Gastrocnemius medialis (tissue), 4 donors: Measurements from ENCODE around the gene S100PBP. TPM values are rescaled to one million over a fixed set of nuclear protein-coding genes. Genes with fewer than 3 reads are reported as not detected.

ENCODE experiments used
- ATAC-seq, 2 donors: fragments of 150-250 bp; one replicate each; pipeline ENCODE4 v1.9.1; 2016
- DNase-seq, 2 donors: peaks; one replicate each; pipeline ENCODE4 v3.0.0-alpha.2; 2019
- H3K27ac ChIP-seq, 4 donors: fragments of 200-600 bp; sonication (generic); 1 replicate in 1 of 4; 2 replicates in 3 of 4; pipeline ENCODE4 v1.5.1; 2016 to 2018; ENCODE audit warnings: mild to moderate bottlenecking in 2 of 4, moderate library complexity in 1 of 4
- H3K27me3 ChIP-seq, 3 donors: fragments of 200-600 bp; sonication (generic) in 2 of 3; 1 replicate in 1 of 3; 2 replicates in 2 of 3; pipeline versions ENCODE4 v1.5.1 to v1.6.0; 2016 to 2019; ENCODE audit warnings: mild to moderate bottlenecking in 1 of 3, moderate library complexity in 1 of 3
- H3K36me3 ChIP-seq, 2 donors: fragments of 200-600 bp; sonication (generic) in 1 of 2; one replicate each; pipeline ENCODE4 v1.5.1; 2017 to 2018
- H3K4me1 ChIP-seq, 2 donors: fragments of 200-600 bp; sonication (generic) in 1 of 2; one replicate each; pipeline ENCODE4 v1.5.1; 2016 to 2017; ENCODE audit warnings: mild to moderate bottlenecking in 2 of 2
- H3K4me3 ChIP-seq, 4 donors: fragments of 200-600 bp; sonication (generic) in 3 of 4; 1 replicate in 1 of 4; 2 replicates in 3 of 4; pipeline ENCODE4 v1.5.1; 2016 to 2019; ENCODE audit warnings: mild to moderate bottlenecking in 2 of 4
- H3K9me3 ChIP-seq, 3 donors: fragments of 200-600 bp; sonication (generic) in 2 of 3; 1 replicate in 1 of 3; 2 replicates in 2 of 3; pipeline ENCODE4 v1.5.1; 2016 to 2019
- CTCF ChIP-seq, 5 experiments: fragments of 450-650 bp in 3 of 5; fragments of 200-600 bp in 2 of 5; sonication (generic) in 2 of 5; IDR thresholded peaks in 4 of 5; conservative IDR thresholded peaks in 1 of 5; 1 replicate in 4 of 5; 2 replicates in 1 of 5; pipeline ENCODE4 v1.5.1; 2016 to 2019; ENCODE audit warnings: antibody characterized with exemption in 5 of 5, mild to moderate bottlenecking in 3 of 5, moderate library complexity in 3 of 5
- POLR2A ChIP-seq, 2 donors: fragments of 450-650 bp; IDR thresholded peaks; one replicate each; pipeline ENCODE4 v1.6.1; 2017; ENCODE audit warnings: antibody characterized with exemption in 2 of 2, mild to moderate bottlenecking in 2 of 2, moderate library complexity in 2 of 2
- in situ Hi-C, 4 donors: fragments of 200-750 bp; cut with MboI; loops; one replicate each; pipeline versions ENCODE4 v1.15.0 to v1.8.0; 2017; ENCODE audit warnings: low sequenced_read_pairs in 4 of 4
- intact Hi-C: fragments of 100-400 bp; cut with DNase I; formaldehyde crosslinking; loops from one replicate; pipeline ENCODE4 v1.15.1; 2023; ENCODE audit warnings: low total_unique reads
- total RNA-seq, 4 donors: library from RNA; depleted of rRNA; stranded (reverse); fragments of >200 nt; gene quantifications; one replicate each; pipeline versions ENCODE4 v1.1.0 to v1.2.3, GENCODE V29; 2016

S100PBP gene
- total RNA-seq, 4 donors from 2014 or later = 4.9 to 11.5 (median 9.9) TPM

GRCh38 chr1:32859915-32860314, 42.5 kb downstream of the S100PBP start:
- ATAC-seq = peak; percentile 41 to 45
- no peaks in the 10 kb centered on the region for H3K9me3 ChIP-seq
- no peak for TF ChIP-seq CTCF (IDR thresholded peaks at IDR 0.05 in 4 of 5, conservative IDR thresholded peaks at IDR 0.05 in 1 of 5)
- peaks cover 0 to 20% of the 10 kb centered on the region in 2 donors for H3K36me3 ChIP-seq
- peak overlapping the region in 2 of 4 donors; percentile 44 to 47 for H3K27ac ChIP-seq
- H3K4me1 ChIP-seq = peaks cover 19 to 64% of the 10 kb centered on the region in 2 donors
- intact Hi-C loops = no loop called here
- no peaks in the 10 kb centered on the region for H3K27me3 ChIP-seq
- DNase-seq = no peak
- in situ Hi-C loops = no loop called here
- H3K4me3 ChIP-seq = no peak overlapping the region

- intact Hi-C loops = no loop called here
- no peak overlapping the region for H3K4me3 ChIP-seq
- H3K36me3 ChIP-seq = peaks cover 0 to 16% of the 10 kb centered on the region in 2 donors
- DNase-seq = no peak
- in situ Hi-C loops = no loop called here
- peaks cover 26 to 71% of the 10 kb centered on the region in 2 donors for H3K4me1 ChIP-seq
- TF ChIP-seq CTCF (IDR thresholded peaks at IDR 0.05 in 4 of 5, conservative IDR thresholded peaks at IDR 0.05 in 1 of 5) (no peak), POLR2A (IDR thresholded peaks at IDR 0.05) (no peak)
- peak overlapping the region in 2 of 4 donors; percentile 44 to 47 for H3K27ac ChIP-seq
- no peak for ATAC-seq
- H3K27me3 ChIP-seq = no peaks in the 10 kb centered on the region
- no peaks in the 10 kb centered on the region for H3K9me3 ChIP-seq
These were observed 43.1 kb downstream of the S100PBP start for GRCh38 chr1:32860566-32860965.

- in situ Hi-C loops = no loop called here
- no peaks in the 10 kb centered on the region for H3K27me3 ChIP-seq
- DNase-seq = no peak
- no peak for ATAC-seq
- H3K27ac ChIP-seq = peak overlapping the region in 1 of 4 donors; percentile 38
- intact Hi-C loops = no loop called here
- peaks cover 32 to 79% of the 10 kb centered on the region in 2 donors for H3K4me1 ChIP-seq
- TF ChIP-seq CTCF (IDR thresholded peaks at IDR 0.05 in 4 of 5, conservative IDR thresholded peaks at IDR 0.05 in 1 of 5) = no peak
- no peak for TF ChIP-seq POLR2A (IDR thresholded peaks at IDR 0.05)
- no peak overlapping the region for H3K4me3 ChIP-seq
- H3K36me3 ChIP-seq = peaks cover 0 to 8% of the 10 kb centered on the region in 2 donors
- no peaks in the 10 kb centered on the region for H3K9me3 ChIP-seq
These were observed 44.6 kb downstream of the S100PBP start for GRCh38 chr1:32861904-32862695.

GRCh38 chr1:32863218-32863880, 45.9 kb downstream of the S100PBP start:
- intact Hi-C loops (no loop called here), in situ Hi-C loops (no loop called here)
- Histone ChIP-seq H3K4me1 (peaks cover 32 to 73% of the 10 kb centered on the region in 2 donors), H3K36me3 (no peaks in the 10 kb centered on the region), H3K9me3 (no peaks in the 10 kb centered on the region), H3K4me3 (no peak overlapping the region), H3K27me3 (no peaks in the 10 kb centered on the region), H3K27ac (peak overlapping the region in 2 of 4 donors; percentile 63 to 72)
- no peak for TF ChIP-seq POLR2A (IDR thresholded peaks at IDR 0.05)
- TF ChIP-seq CTCF (IDR thresholded peaks at IDR 0.05 in 4 of 5, conservative IDR thresholded peaks at IDR 0.05 in 1 of 5) = no peak
- no peak for ATAC-seq
- DNase-seq = no peak
